GM10266 (cell line): ENCODE data around the gene LRP11.

Source experiments
- DNase-seq: peaks from one replicate; pipeline ENCODE4 v3.0.0; 2012; ENCODE audit errors: extremely low spot score
- CTCF ChIP-seq: IDR thresholded peaks from 2 replicates; pipeline ENCODE4 v1.5.1; 2012; ENCODE audit warnings: mild to moderate bottlenecking, low read depth; ENCODE audit not compliant: control insufficient read depth, insufficient read depth; ENCODE audit errors: missing control alignments

The LRP11 gene

GRCh38 chr6:149907317-149907716 is 43.2 kb upstream of the LRP11 start:
- TF ChIP-seq CTCF: no peak
- DNase-seq: no peak

- DNase-seq: no peak
- TF ChIP-seq CTCF: no peak
These were observed 42.2 kb upstream of the LRP11 start for GRCh38 chr6:149906405-149906804.

- no peak for DNase-seq
- TF ChIP-seq CTCF: no peak
These were observed 41.8 kb upstream of the LRP11 start for GRCh38 chr6:149905911-149906371.

GRCh38 chr6:149905371-149905910 is 41.3 kb upstream of the LRP11 start:
- DNase-seq: no peak

GRCh38 chr6:149904661-149905370 is 40.7 kb upstream of the LRP11 start:
- TF ChIP-seq CTCF: no peak
- DNase-seq: no peak

More at GRCh38 chr6:149905371-149905910, 41.3 kb upstream of the LRP11 start:
- TF ChIP-seq CTCF: no peak

- no peak for DNase-seq
- TF ChIP-seq CTCF: no peak
These were observed 39.9 kb upstream of the LRP11 start for GRCh38 chr6:149903938-149904611.

GRCh38 chr6:149901444-149902140 is 37.4 kb upstream of the LRP11 start:
- no peak for TF ChIP-seq CTCF

More at GRCh38 chr6:149901444-149902140, 37.4 kb upstream of the LRP11 start:
- no peak for DNase-seq
